ENCODE measurements around the gene DESI1. TPM values are rescaled to one million over a fixed set of nuclear protein-coding genes. Genes with fewer than 3 reads are reported as not detected.
A peak's percentile ranks its signal among the peaks of the same experiment; 100 is the strongest.

The DESI1 gene
- total RNA-seq, 1 experiment from 2014 or later, result 30.2 TPM

DNA sequence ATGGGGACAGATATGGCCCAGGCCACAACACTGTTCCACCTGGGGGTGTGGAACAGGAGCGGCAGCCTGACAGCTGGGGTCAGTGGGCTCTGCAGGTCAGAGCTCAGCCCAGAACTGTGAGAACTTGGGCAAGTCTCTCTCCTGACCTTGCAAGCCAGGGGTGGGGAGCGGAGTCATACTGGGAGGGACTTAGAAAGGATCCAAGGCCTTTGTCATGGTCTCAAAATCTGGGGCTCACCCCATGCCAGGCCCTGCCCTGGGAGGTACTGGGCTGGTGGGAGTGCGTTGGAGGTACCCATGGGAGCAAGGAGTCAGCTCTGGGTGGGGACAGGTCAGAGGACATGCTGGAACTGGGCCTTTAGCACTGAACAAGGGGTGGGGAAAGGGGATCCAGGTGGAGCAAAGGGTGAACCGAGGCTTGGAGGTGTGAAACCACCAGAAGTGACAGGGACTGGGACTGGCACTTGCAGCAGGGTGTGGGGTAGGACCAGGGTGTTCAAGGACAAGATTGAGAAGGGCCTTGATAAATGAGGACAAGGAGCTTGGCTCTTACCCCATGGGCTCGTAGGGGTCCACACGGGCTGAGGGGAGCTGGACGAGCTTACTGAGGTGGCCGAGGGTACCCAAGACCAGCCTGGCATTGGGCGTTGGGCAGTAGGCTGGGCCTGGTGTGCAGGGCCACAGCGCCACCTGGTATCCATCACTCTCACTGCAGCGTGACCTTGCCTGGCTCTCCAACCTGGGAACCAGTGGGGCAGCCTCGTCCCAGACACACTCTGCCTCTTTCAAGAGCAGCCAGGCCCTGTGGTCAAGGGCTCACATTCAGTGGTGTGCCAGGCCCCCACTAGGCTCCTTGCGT is 23.8 kb downstream of the DESI1 start:
- Histone ChIP-seq H3K23ac (ENCODE audit: insufficient read length, low read depth, low read length) (no peak overlapping the region), H2BK15ac (ENCODE audit: low read depth, low read length) (no peak overlapping the region), H3K4ac (ENCODE audit: low read depth, low read length) (no peak overlapping the region), H3K9me3 (ENCODE audit: control insufficient read depth, low read depth, low read length) (no peaks in the 10 kb centered on the region), H3K4me1 (ENCODE audit: insufficient read depth, low read length) (no peaks in the 10 kb centered on the region), H4K8ac (replicated peaks; ENCODE audit: insufficient read length, low read depth, low read length) (no peak overlapping the region), H2BK120ac (ENCODE audit: low read depth, low read length, poor library complexity, severe bottlenecking) (no peak overlapping the region), H3K14ac (ENCODE audit: insufficient read depth, low read length) (no peak overlapping the region), H3K79me1 (ENCODE audit: insufficient read depth, low read depth, low read length, poor library complexity, severe bottlenecking) (no peaks in the 10 kb centered on the region), H3K27ac (ENCODE audit: insufficient read length, low read depth, low read length) (no peak overlapping the region), H3K18ac (ENCODE audit: insufficient read length, low read depth, low read length) (no peak overlapping the region), H2AK5ac (ENCODE audit: insufficient read length, low read length) (no peak overlapping the region), H3K9ac (ENCODE audit: extremely low read depth, insufficient read length, low read length) (no peak overlapping the region), H3K79me2 (ENCODE audit: insufficient read depth, low read length) (no peaks in the 10 kb centered on the region), H3K56ac (ENCODE audit: insufficient read length, low read depth, low read length) (no peak overlapping the region), H4K20me1 (ENCODE audit: control insufficient read depth, insufficient read depth, insufficient read length) (peaks cover 5% of the 10 kb centered on the region), H4K91ac (ENCODE audit: insufficient read length, low read depth, low read length) (no peak overlapping the region), H3K4me2 (ENCODE audit: insufficient read depth, insufficient read length, low read length) (no peak overlapping the region), H2BK20ac (ENCODE audit: low read depth, low read length, poor library complexity, severe bottlenecking) (no peak overlapping the region), H2BK5ac (ENCODE audit: insufficient read length, low read length) (no peak overlapping the region), H4K5ac (ENCODE audit: insufficient read length, low read depth, low read length) (no peak overlapping the region), H2AFZ (ENCODE audit: low read length) (no peak overlapping the region), H3K23me2 (ENCODE audit: insufficient read length, low read depth, low read length, poor library complexity, severe bottlenecking) (no peaks in the 10 kb centered on the region), H2BK12ac (ENCODE audit: insufficient read length, low read depth, low read length) (no peak overlapping the region), H3T11ph (ENCODE audit: low read length) (no peak overlapping the region), H3K27me3 (ENCODE audit: insufficient read depth, low read length) (no peaks in the 10 kb centered on the region)
- peaks cover 5 to 16% (median 14%) of the 10 kb centered on the region in 3 experiments; a peak in 6 of 7 replicates for H3K36me3 Mint-ChIP-seq (ENCODE audit: insufficient read depth in 1 of 3, low read depth in 3 of 3)
- H3K4me3 Mint-ChIP-seq, result no peak overlapping the region; a peak in 1 of 5 replicates
- 0 out of 5 replicates have a peak, but pooled peaks cover 0 to 3% of the 10 kb centered on the region in 2 experiments for H3K9me3 Mint-ChIP-seq
- H3K27me3 Mint-ChIP-seq (ENCODE audit: low read depth), result peaks cover 11% of the 10 kb centered on the region
- peak overlapping the region in 1 of 3 experiments; percentile 76; a peak in 2 of 7 replicates for H3K27ac Mint-ChIP-seq
- TF ChIP-seq CTCF (conservative IDR thresholded peaks at IDR 0.05), result peak; percentile 91
- WGBS (ENCODE audit: extremely low coverage, insufficient read length, low lambda C conversion rate), result no CpG with 5 or more reads among the region's 13 CpGs
- peak; percentile 78 for DNase-seq
- H3K4me1 Mint-ChIP-seq, result peaks cover 2% of the 10 kb centered on the region in 2 experiments; a peak in 1 of 4 replicates

Data from H9 (cell line).